ENCODE results near the gene FAM219A. TPM values are rescaled to one million over a fixed set of nuclear protein-coding genes. Genes with fewer than 3 reads are reported as not detected.
"Not testable (repeated sequence)": the region's sequence is repeated elsewhere in the genome, so short reads cannot be mapped to it uniquely, and the experiment has no call there.

The FAM219A gene
- total RNA-seq, 1 donor from 2014 or later, result 19.7 TPM

DNA sequence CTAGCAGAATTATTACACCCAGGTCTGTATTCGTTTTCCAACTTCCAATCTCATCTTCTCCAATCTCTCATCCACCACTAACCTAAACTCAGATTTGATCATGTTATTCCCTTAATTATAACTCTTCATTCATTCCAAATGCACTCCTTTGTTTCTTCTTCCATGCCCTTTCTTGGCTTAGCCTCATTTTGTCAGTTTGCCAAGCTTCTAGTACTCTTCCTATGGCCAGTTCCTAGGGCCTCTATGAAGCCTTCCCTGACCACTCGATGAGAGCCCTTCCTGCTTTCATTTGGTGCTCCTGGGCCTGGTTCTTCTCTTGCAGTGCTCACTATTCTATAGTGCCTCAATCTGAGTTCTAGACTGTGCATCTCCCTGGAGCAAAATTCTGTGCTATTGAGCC is 5.8 kb downstream of the FAM219A start:
- DNase-seq (ENCODE audit: low spot score), result no peak
- H3K27me3 Mint-ChIP-seq (ENCODE audit: low read depth), result no peaks in the 10 kb centered on the region
- peaks cover 41% of the 10 kb centered on the region for H3K4me1 Mint-ChIP-seq (ENCODE audit: low read depth)
- intact Hi-C loops (cut with micrococcal nuclease), result loop anchor here (10.0 kb wide), 2 partner anchors 662 to 1158 kb away; partner anchors contain the start of genes ATOSB and NFX1
- H3K4me3 Mint-ChIP-seq (ENCODE audit: low read depth), result no peak overlapping the region
- no peaks in the 10 kb centered on the region for H3K36me3 Mint-ChIP-seq (ENCODE audit: low read depth)
- no peaks in the 10 kb centered on the region for H3K9me3 Mint-ChIP-seq
- H3K27ac Mint-ChIP-seq, result no peak overlapping the region

DNA sequence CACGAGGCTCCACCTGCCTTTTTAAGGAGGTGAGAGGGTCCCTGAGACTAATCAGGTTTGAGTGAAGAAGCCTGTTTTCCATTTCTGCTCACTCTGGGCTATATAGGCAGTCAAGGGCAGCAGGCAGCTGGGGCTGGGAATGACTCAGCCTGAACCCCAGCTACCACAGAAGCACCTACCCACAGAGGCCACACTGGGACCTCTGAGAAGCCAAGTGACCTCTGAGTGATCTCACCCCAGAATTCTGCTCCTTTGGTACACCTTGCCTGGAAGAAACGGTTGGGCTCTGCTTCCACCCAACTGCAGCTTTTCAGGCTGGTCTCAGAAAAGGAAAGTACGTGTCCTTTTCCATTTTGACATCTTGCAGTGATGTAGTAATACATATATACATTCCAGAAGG is 6.8 kb downstream of the FAM219A start:
- no peak overlapping the region for H3K4me3 Mint-ChIP-seq (ENCODE audit: low read depth)
- no peaks in the 10 kb centered on the region for H3K27me3 Mint-ChIP-seq (ENCODE audit: low read depth)
- no peaks in the 10 kb centered on the region for H3K36me3 Mint-ChIP-seq (ENCODE audit: low read depth)
- peaks cover 31% of the 10 kb centered on the region for H3K4me1 Mint-ChIP-seq (ENCODE audit: low read depth)
- intact Hi-C loops (cut with micrococcal nuclease), result loop anchor here (10.0 kb wide), 2 partner anchors 663 to 1157 kb away; partner anchors contain the start of genes ATOSB and NFX1
- no peak for DNase-seq (ENCODE audit: low spot score)
- peak overlapping the region; percentile 19 for H3K27ac Mint-ChIP-seq
- no peaks in the 10 kb centered on the region for H3K9me3 Mint-ChIP-seq

GRCh38 chr9:34451135-34451534 is 7.2 kb downstream of the FAM219A start:
- H3K4me3 Mint-ChIP-seq (ENCODE audit: low read depth), result no peak overlapping the region
- no peak for DNase-seq (ENCODE audit: low spot score)
- no peaks in the 10 kb centered on the region for H3K27me3 Mint-ChIP-seq (ENCODE audit: low read depth)
- H3K27ac Mint-ChIP-seq, result no peak overlapping the region
- H3K36me3 Mint-ChIP-seq (ENCODE audit: low read depth), result no peaks in the 10 kb centered on the region
- no peaks in the 10 kb centered on the region for H3K9me3 Mint-ChIP-seq
- peaks cover 27% of the 10 kb centered on the region for H3K4me1 Mint-ChIP-seq (ENCODE audit: low read depth)
- intact Hi-C loops (cut with micrococcal nuclease), result loop anchor here (10.0 kb wide), 2 partner anchors 664 to 1156 kb away; partner anchors contain the start of genes ATOSB and NFX1

GRCh38 chr9:34450644-34451043 is 7.7 kb downstream of the FAM219A start:
- intact Hi-C loops (cut with micrococcal nuclease), result loop anchor here (10.0 kb wide), 2 partner anchors 664 to 1156 kb away; partner anchors contain the start of genes ATOSB and NFX1
- no peaks in the 10 kb centered on the region for H3K27me3 Mint-ChIP-seq (ENCODE audit: low read depth)
- H3K27ac Mint-ChIP-seq, result no peak overlapping the region
- no peak overlapping the region for H3K4me3 Mint-ChIP-seq (ENCODE audit: low read depth)
- H3K4me1 Mint-ChIP-seq (ENCODE audit: low read depth), result peaks cover 26% of the 10 kb centered on the region
- H3K9me3 Mint-ChIP-seq, result no peaks in the 10 kb centered on the region
- H3K36me3 Mint-ChIP-seq (ENCODE audit: low read depth), result no peaks in the 10 kb centered on the region
- no peak for DNase-seq (ENCODE audit: low spot score)

DNA sequence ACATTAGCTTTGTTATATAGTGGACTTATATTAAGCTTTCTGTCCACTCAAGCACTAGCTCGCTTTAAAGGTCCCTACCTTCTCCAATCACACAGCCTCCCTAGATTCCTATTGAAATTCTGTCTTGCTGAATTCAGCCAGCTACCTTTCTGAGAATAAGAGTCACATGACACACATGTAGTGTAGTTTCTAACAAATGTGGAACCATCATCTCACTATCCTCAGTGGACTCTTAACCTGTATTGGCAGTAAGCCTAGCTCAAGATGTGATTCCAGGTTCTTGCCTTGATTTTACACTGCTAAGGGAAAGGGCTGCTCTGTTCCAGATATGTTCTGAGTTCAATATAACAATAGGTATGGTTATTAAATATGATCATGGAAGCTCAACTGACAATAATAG is 11.4 kb downstream of the FAM219A start:
- Mint-ChIP-seq H3K9me3 (no peaks in the 10 kb centered on the region), H3K4me1 (ENCODE audit: low read depth) (peaks cover 13% of the 10 kb centered on the region), H3K36me3 (ENCODE audit: low read depth) (no peaks in the 10 kb centered on the region), H3K27me3 (ENCODE audit: low read depth) (no peaks in the 10 kb centered on the region), H3K4me3 (ENCODE audit: low read depth) (no peak overlapping the region), H3K27ac (no peak overlapping the region)
- intact Hi-C loops (cut with micrococcal nuclease), result no loop called here
- no peak for DNase-seq (ENCODE audit: low spot score)

GRCh38 chr9:34446468-34446891 is 11.9 kb downstream of the FAM219A start:
- H3K4me1 Mint-ChIP-seq (ENCODE audit: low read depth), result peaks cover 8% of the 10 kb centered on the region

DNA sequence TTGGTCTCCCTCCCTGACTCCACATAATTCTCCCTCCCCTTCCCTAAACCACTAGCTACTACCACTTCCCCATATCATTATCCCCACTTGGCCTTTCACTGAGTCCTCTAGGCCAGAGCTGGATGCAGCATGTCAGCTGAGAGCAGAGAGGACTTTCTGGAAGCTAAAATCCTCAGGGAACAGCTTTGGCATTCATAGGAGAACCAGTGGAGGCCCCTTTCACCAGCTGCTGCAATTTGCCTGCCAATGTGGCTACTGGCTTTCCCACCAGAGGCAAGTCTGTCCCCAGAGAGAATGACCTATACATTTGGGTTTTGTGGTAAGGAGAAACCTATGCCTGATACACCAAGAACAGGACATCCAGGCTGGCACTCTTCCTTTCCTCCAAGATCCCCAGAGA is 14.4 kb downstream of the FAM219A start:
- H3K9me3 Mint-ChIP-seq, result no peaks in the 10 kb centered on the region
- no peaks in the 10 kb centered on the region for H3K27me3 Mint-ChIP-seq (ENCODE audit: low read depth)
- no peak for DNase-seq (ENCODE audit: low spot score)
- intact Hi-C loops (cut with micrococcal nuclease), result no loop called here
- no peak overlapping the region for H3K27ac Mint-ChIP-seq
- H3K4me1 Mint-ChIP-seq (ENCODE audit: low read depth), result no peaks in the 10 kb centered on the region
- H3K36me3 Mint-ChIP-seq (ENCODE audit: low read depth), result no peaks in the 10 kb centered on the region
- no peak overlapping the region for H3K4me3 Mint-ChIP-seq (ENCODE audit: low read depth)

More at GRCh38 chr9:34446468-34446891, 11.9 kb downstream of the FAM219A start:
- H3K36me3 Mint-ChIP-seq (ENCODE audit: low read depth), result no peaks in the 10 kb centered on the region
- no peaks in the 10 kb centered on the region for H3K27me3 Mint-ChIP-seq (ENCODE audit: low read depth)
- intact Hi-C loops (cut with micrococcal nuclease), result no loop called here
- no peak overlapping the region for H3K27ac Mint-ChIP-seq
- H3K4me3 Mint-ChIP-seq (ENCODE audit: low read depth), result no peak overlapping the region
- no peak for DNase-seq (ENCODE audit: low spot score)
- no peaks in the 10 kb centered on the region for H3K9me3 Mint-ChIP-seq

DNA sequence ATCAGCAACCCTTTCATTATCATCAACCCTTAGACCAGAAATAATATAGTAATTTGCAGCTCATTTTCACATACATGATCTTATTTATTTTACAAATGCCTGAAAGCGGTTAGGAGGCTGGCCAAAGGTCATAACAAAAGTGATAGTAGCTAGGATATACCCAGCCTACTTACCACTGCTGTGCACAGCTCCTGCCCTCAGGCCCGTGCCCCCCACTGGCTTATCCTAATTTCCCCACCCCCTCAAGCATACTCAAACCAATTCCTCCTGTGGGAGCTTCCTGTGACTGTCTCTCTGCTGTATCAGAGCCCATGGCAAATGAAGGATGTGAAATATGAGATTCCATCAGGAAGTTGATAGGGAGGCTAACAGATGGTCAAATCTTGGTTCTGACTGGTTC is 14.8 kb downstream of the FAM219A start:
- Mint-ChIP-seq H3K4me1 (ENCODE audit: low read depth) (no peaks in the 10 kb centered on the region), H3K36me3 (ENCODE audit: low read depth) (no peaks in the 10 kb centered on the region), H3K27me3 (ENCODE audit: low read depth) (no peaks in the 10 kb centered on the region), H3K27ac (no peak overlapping the region), H3K4me3 (ENCODE audit: low read depth) (no peak overlapping the region), H3K9me3 (no peaks in the 10 kb centered on the region)
- intact Hi-C loops (cut with micrococcal nuclease), result no loop called here
- no peak for DNase-seq (ENCODE audit: low spot score)

DNA sequence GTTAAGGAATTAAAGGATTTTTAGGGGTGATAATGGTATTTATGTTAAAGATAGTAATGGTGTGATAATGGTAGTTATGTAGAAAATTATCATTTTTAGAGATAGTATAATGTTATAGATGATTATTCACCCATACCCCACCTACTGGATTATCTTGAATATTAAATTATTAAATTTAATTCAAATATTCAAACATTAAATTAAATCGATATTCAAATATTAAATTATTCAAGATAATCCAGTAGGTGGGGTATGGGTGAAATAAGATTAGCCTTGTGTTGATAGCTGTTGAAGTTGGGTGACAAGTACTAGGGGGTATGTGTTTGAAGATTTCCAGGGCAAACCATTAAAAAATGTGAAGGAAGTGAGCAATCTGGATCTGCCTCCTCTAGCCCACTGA is 15.6 kb downstream of the FAM219A start:
- Mint-ChIP-seq H3K27me3 (ENCODE audit: low read depth) (no peaks in the 10 kb centered on the region), H3K27ac (no peak overlapping the region), H3K9me3 (no peaks in the 10 kb centered on the region), H3K4me3 (ENCODE audit: low read depth) (no peak overlapping the region), H3K4me1 (ENCODE audit: low read depth) (no peaks in the 10 kb centered on the region), H3K36me3 (ENCODE audit: low read depth) (no peaks in the 10 kb centered on the region)
- DNase-seq (ENCODE audit: low spot score), result no peak
- intact Hi-C loops (cut with micrococcal nuclease), result no loop called here

DNA sequence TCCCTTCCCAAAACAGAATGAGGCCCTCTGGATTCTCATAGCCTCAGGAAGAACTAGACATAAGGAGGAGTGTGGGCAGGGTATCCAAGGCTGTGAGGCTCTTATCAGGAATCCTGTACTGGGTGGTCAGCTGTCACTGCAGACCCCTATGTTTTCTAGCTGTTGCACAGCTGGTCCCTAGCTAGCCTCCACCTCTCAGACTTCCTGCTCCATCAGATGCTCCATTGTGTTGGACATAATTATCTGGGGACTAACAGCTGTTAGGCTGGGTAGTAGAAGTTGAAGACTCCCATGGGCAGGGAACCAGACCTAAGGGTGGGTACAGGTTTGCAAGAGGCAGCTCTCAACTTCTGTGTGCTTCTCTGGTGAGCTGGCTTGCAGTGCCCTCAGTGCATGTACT is 18.4 kb downstream of the FAM219A start:
- H3K36me3 Mint-ChIP-seq (ENCODE audit: low read depth), result no peaks in the 10 kb centered on the region
- no peak for DNase-seq (ENCODE audit: low spot score)
- no peak overlapping the region for H3K4me3 Mint-ChIP-seq (ENCODE audit: low read depth)
- no peaks in the 10 kb centered on the region for H3K4me1 Mint-ChIP-seq (ENCODE audit: low read depth)
- H3K27ac Mint-ChIP-seq, result no peak overlapping the region
- H3K9me3 Mint-ChIP-seq, result no peaks in the 10 kb centered on the region
- intact Hi-C loops (cut with micrococcal nuclease), result no loop called here
- H3K27me3 Mint-ChIP-seq (ENCODE audit: low read depth), result no peaks in the 10 kb centered on the region

DNA sequence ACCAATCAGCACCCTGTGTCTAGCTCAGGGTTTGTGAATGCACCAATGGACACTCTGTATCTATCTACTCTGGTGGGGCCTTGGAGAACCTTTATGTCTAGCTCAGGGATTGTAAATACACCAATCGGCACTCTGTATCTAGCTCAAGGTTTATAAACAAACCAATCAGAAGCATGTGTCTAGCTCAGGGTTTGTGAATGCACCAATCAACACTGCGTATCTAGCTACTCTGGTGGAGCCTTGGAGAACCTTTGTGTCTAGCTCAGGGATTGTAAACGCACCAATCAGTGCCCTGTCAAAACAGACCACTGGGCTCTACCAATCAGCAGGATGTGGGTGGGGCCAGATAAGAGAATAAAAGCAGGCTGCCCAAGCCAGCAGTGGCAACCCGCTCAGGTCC is 19.9 kb downstream of the FAM219A start:
- H3K27ac Mint-ChIP-seq; H3K36me3 Mint-ChIP-seq (ENCODE audit: low read depth); H3K27me3 Mint-ChIP-seq (ENCODE audit: low read depth); DNase-seq (ENCODE audit: low spot score); H3K4me1 Mint-ChIP-seq (ENCODE audit: low read depth); H3K4me3 Mint-ChIP-seq (ENCODE audit: low read depth); H3K9me3 Mint-ChIP-seq: not testable (repeated sequence)
- intact Hi-C loops (cut with micrococcal nuclease), result loop anchor here (5.0 kb wide), 1 partner anchor 154 kb away; no protein-coding TSS in a partner anchor

GRCh38 chr9:34437926-34438307 is 20.5 kb downstream of the FAM219A start:
- not testable (repeated sequence) for H3K9me3 Mint-ChIP-seq; DNase-seq (ENCODE audit: low spot score); H3K4me1 Mint-ChIP-seq (ENCODE audit: low read depth); H3K36me3 Mint-ChIP-seq (ENCODE audit: low read depth); H3K27me3 Mint-ChIP-seq (ENCODE audit: low read depth); H3K4me3 Mint-ChIP-seq (ENCODE audit: low read depth); H3K27ac Mint-ChIP-seq
- intact Hi-C loops (cut with micrococcal nuclease), result loop anchor here (1.0 to 5.0 kb wide), 3 partner anchors 62 to 154 kb away; no protein-coding TSS in a partner anchor

DNA sequence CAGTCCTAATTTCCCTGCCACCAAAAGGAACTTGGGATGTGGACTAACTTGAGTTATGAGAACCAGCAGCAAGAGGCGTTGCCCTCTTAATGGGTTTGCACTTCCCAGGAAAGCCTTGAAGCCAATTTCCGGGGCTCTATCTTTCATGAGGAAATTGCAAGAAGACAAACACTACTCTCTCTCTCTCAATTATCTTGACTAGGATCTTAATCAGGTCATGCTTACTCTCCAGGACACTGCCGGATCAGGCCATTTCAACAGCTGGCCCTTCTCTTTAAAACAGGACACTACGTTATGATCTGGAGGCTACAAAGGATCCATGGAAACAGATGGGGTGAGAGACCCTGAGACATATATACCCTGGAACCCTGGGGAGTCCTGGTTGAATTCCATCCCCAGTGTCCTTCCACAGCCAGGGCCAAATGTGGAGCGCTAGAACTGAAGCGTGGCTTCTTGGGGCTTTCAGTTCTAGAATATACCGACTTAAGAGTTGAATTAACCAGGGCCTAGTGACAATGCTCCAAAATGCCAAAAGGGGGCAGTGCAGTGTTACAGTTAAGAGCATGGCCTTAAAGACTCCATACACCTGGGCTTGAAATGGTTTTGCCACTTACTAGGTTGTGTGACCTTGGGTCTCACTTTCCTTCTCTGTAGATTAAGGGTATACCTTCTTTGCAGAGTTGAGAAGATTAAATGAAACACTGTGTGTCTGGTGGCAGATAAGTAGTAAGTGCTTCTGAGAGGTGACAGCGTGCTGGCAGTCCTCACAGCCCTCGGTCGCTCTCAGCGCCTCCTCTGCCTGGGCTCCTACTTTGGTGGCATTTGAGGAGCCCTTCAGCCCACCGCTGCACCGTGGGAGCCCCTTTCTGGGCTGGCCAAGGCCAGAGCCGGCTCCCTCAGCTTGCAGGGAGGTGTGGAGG is 21.1 kb downstream of the FAM219A start:
- no peaks in the 10 kb centered on the region for H3K27me3 Mint-ChIP-seq (ENCODE audit: low read depth)
- DNase-seq (ENCODE audit: low spot score), result peak; percentile 38
- no peak overlapping the region for H3K27ac Mint-ChIP-seq
- H3K4me3 Mint-ChIP-seq (ENCODE audit: low read depth), result no peak overlapping the region
- H3K4me1 Mint-ChIP-seq (ENCODE audit: low read depth), result no peaks in the 10 kb centered on the region
- H3K9me3 Mint-ChIP-seq, result no peaks in the 10 kb centered on the region
- intact Hi-C loops (cut with micrococcal nuclease), result loop anchor here (1.0 to 5.0 kb wide), 3 partner anchors 63 to 155 kb away; no protein-coding TSS in a partner anchor
- H3K36me3 Mint-ChIP-seq (ENCODE audit: low read depth), result no peaks in the 10 kb centered on the region
